ENCODE data around the gene LRMDA.

DNA sequence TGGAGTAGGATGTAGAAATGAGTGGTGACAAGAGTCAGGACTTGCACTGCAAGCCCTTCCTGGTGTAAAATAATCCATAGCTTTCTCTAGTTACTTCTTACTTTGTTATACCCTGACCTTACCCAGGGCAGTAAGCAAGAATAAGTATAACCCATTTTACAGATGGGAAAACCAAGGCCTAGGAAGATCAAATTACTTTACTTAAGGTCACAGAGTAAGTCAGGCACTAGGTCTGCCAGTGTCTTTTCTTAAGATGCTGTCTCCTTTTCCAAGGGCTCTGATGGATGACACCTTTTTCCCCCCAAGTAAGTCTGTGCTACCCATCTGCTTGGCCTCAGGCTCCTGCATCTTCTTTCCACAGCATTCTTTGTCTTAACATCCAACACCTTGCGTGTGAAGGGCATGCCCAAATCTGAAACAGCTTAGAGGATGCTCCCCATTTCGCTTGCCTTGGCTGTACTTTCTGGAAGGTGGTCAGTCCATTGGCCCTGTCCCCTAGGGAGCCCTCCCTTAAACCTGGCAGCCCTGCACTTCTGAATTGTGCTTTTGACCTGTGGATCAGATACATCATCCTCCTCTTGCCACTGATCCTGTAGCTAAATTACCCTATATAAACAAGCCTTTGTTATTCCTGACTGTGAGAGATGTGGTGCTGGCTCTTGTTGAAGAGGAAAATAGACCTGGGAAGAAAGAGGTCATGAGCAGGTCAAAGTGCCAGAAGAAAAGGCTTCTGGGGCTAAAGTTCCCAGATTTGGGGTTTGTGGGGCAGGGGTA lies 168.6 kb downstream of the LRMDA start:
- TF ChIP-seq, protein P1, sequence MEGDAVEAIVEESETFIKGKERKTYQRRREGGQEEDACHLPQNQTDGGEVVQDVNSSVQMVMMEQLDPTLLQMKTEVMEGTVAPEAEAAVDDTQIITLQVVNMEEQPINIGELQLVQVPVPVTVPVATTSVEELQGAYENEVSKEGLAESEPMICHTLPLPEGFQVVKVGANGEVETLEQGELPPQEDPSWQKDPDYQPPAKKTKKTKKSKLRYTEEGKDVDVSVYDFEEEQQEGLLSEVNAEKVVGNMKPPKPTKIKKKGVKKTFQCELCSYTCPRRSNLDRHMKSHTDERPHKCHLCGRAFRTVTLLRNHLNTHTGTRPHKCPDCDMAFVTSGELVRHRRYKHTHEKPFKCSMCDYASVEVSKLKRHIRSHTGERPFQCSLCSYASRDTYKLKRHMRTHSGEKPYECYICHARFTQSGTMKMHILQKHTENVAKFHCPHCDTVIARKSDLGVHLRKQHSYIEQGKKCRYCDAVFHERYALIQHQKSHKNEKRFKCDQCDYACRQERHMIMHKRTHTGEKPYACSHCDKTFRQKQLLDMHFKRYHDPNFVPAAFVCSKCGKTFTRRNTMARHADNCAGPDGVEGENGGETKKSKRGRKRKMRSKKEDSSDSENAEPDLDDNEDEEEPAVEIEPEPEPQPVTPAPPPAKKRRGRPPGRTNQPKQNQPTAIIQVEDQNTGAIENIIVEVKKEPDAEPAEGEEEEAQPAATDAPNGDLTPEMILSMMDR (conservative IDR thresholded peaks at IDR 0.05; ENCODE audit: low read length): no peak
- TF ChIP-seq EZH2phosphoT487 (IDR thresholded peaks at IDR 0.05; ENCODE audit: borderline replicate concordance): no peak

All from Loucy (cell line).